T-helper 9 cell (primary cell): Measurements from ENCODE around the gene STXBP5L.
A peak's percentile ranks its signal among the peaks of the same experiment; 100 is the strongest.
"Not testable (repeated sequence)": the region's sequence is repeated elsewhere in the genome, so short reads cannot be mapped to it uniquely, and the experiment has no call there.

Experiments
- DNase-seq: peaks from one replicate; pipeline ENCODE4 v3.0.0-alpha.2; 2020

The STXBP5L gene

DNA sequence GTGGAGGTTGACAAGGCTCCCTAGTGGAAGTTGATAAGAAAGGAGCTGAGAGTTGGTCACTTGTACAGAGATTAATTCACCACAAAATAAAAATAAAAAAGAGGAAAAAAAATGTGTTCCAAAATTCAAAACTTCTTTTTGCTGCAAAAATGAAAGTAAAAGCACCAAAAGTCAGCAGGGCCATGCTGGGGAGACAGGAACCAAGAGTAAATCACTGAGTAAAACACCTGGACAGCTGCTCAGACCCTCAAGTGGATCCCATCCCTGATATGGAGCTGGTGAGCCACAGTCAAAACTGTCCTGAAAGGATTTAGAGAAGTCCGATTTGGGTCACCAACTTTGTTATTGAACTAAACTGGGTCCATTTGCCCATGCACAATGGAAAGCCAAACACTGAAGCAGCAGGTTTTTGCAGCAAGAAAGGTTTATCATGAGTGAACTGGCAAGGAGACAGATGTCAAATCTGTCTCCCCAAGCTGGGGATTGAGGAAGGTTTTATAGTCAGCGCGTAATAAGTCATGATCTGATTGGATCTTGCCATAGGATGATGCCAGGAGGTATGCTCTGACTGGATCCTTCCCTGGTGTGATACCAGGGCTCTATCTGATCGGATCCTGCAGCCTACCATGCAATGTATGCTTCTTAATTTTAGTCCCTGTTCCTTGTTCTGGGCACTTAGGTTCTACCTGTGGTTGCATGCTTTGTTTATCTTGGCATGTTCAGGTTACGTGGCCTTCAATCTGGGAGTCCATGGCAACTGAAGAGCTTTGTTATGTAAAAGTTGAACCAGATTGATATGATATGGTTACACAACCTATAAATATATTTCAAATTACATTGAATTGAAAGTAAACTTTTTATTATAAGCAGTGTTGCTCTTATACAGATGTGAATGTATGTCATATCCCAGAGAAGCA is 324.6 kb downstream of the STXBP5L start:
- DNase-seq = no peak

DNA sequence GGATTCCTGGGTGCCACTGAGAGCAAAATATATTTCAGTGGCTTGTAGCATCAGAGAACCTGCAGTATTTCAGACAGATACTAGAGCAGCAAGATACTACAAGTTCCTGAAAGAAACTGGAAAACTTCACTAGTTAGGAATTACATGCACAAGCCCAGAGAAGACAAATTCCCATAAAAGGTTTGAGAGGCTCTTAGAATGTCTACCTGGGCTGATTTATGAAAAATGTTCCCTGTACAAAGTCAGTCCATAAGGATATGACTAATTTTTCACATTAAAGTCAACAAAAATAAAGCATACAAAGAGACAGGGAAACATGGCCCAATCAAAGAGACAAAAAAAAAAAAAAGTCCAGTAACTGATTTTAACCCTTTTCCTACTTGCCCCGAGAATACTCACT is 335.2 kb downstream of the STXBP5L start:
- no peak for DNase-seq

DNA sequence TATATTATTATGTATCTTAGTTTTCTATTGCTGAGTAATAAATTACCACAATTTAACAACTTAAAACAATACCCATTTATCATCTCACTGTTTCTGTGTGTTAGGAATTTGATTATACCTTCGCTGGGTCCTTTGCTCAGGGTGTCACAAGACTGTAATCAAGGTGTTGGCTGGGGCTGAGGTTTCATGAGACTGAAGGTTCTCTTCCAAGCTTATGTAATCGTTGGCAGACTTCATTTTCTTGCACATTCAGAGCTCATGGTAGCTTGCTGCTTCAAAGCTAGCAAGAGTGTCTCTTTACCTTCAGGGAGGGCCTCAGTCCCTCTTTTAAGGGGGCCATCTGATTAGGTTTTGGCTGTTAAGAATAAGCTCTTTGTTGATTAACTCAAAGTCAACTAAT is 344.7 kb downstream of the STXBP5L start:
- no peak for DNase-seq

DNA sequence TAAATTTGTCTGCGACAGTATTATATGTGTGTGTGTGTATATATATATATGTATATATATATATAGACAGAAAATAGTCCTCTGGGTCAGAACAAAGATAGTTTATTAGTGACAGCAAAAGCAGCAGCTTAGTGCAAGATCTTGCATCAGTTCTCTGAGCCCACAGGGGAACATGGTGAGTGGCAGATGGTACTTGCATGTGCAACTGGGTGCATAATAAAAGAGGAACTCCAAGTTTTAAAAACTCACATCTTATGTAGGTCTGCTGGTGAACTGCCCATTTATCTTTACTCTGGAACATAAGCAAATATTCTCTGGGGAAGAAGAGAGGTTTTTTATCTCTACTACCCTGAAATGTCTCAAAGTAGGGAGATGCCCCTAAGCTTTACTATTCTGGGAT is 361.4 kb downstream of the STXBP5L start:
- DNase-seq = no peak

DNA sequence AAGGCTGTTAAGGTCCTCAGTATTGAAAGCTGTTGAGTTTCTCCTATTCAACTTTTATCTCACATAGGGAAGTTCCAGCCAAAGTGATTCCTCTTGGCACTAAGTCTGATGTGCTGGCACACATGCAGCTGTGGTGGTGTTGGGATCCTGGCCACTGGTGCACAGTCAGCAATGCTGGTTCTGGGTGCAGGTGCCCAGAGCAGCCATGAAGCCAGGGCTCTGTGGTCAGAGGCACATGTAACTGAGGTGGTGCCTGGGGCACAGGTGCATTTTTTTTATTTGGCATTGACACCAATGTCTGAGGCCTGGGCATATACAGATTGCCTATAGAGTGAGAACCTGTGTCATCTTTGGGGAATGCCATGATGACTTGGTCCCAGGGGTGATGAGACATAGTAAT is 366.4 kb downstream of the STXBP5L start:
- DNase-seq = no peak

DNA sequence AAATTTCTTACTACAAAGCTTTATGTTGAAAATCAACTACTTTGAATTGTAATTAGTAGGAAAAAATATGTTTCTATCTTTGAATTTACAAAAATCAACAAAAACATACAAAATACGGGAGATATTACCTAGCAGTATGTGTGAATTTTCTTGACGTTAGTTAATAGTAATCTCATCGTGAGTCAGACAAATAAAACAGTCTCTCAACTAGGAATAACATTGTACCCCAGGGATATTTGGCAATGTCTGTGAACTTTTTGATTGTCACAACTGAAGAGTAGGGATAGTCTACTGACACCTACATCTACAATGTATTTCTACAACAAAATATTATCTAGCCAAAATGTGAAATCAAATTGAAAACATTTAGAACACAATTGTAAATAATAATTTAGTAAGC is 387.4 kb downstream of the STXBP5L start:
- DNase-seq = no peak

DNA sequence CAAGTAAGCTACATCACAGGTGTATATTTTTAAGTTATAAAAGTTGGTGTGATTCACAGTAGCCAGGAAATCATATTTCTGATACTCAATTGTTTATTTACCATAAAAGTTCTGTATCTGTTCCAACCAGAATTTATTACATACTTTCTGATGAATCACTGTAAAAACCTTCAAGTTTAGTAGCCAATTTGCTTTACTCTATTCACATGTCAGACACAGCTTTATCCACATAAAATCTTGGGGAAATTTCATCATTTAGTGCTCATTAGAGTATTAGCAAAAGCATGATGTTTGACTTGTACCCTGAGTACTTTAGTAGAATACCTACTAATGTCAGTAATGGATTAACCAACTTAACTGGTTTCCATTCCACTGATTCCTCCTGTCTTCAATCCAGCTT is 388.0 kb downstream of the STXBP5L start:
- no peak for DNase-seq

DNA sequence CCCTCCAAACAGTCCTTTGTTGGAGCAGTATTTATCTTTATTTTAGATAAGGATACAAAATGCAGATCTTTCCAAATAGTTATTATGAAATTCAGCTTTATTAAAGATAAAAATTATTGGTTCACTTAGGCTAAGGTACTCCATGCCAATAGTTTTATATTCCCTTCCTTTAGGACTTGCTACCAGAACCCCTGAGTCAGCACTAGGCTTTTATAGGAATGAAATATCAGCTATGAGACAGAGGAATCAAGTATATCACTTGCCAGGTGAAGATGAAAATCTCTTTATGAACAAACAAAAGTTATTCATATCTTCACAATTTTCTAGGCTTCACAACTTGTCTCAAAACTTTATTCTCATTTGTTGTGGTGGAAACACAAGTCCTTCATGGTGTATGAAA is 416.3 kb downstream of the STXBP5L start:
- no peak for DNase-seq

DNA sequence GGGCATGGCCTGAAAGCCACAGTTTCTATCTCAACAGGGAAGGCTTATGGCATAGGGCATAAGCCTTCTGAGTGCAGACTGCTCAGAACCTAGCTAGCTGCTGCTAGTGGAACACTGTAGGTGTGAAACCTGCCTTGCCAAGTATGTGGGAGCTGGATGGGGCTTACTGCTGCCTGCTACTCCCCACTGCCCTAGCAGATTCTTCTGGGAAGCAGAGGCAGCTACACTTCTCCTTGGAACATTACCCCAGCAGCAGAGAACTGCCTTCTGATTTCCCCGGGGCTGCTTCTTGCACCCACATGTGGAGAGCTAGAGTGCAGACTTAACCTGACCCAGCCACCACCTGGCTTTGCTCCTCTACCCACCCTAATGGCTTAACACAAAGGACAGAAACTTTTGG is 422.1 kb downstream of the STXBP5L start:
- DNase-seq = no peak

DNA sequence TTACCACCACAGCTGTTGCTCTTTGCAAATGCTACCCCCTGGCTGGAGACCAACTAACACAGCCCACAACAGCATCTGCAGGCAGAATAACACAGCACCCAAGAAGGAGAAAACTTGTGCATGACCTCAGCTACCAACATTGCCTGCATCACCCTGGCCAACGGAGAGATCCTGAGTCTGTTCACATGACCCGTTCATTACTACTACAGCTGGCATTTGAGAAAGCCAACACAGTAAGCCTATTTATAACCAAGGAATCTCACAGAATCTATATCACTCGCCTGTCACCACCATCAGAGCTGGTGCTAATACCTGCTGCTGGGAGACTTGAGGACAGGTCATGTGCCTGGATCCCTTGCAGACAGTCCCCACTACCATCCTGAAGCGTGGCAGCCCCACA is 422.6 kb downstream of the STXBP5L start:
- no peak for DNase-seq

DNA sequence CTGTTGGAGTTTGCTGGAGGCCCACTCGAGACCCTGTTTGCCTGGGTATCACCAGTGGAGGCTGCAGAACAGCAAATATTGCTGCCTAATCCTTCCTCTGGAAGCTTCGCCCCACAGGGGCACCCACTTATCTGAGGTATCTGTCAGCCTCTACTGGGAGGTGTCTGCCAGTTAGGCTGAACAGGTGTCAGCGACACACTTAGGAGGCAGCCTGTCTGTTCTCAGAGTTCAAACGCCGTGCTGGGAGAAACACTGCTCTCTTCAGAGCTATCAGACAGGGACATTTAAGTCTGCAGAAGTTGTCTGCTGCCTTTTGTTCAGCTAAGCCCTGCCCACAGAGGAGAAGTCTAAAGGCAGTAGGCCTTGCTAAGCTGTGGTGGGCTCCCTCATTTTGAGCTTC is 448.0 kb downstream of the STXBP5L start:
- DNase-seq = not testable (repeated sequence)

DNA sequence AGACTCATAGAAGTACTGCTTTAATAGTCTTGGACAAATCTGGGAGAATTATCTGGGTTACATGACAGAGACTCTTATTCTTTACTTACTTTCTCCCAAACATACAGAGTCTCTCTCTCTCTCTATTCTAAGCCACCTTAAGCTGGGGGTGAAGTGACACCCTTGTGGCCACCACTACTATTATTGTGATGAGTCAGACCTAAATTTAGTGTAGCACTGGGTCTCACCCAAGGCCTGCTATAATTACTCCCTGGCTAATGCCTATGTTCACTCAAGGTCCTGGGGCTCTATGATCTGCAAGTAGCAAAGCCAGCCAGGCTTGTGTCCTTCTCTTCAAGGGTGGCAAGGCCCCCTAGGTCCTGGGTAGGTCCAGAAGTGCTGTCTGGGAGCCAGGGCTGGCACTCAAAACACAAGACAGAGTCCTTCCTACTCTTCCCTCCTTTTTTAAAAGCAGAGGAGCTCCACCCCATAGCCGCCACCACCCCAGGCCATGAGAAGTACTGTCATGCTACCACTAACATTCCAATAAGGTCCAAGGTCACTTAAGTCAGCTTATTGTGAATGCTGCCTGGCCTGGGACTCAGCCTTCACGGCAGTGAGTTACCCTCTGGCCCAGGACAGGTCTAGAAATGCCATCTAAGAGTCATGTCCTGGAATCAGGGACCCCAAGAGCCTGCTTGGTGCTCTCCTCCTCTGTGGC is 454.2 kb downstream of the STXBP5L start:
- DNase-seq = no peak

DNA sequence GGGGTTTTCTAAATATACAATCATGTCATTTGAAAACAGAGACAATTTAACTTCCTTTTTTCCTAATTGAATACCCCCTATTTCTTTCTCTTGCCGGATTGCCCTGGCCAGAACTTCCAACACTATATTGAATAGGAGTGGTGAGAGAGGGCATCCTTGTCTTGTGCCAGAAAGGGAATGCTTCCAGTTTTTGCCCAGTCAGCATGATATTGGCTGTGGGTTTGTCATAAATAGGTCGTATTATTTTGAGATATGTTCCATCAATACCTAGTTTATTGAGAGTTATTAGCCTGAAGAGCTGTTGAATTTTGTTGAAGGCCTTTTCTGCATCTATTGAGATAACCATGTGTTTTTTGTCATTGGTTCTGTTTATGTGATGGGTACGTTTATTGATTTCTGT is 480.3 kb downstream of the STXBP5L start:
- not testable (repeated sequence) for DNase-seq

DNA sequence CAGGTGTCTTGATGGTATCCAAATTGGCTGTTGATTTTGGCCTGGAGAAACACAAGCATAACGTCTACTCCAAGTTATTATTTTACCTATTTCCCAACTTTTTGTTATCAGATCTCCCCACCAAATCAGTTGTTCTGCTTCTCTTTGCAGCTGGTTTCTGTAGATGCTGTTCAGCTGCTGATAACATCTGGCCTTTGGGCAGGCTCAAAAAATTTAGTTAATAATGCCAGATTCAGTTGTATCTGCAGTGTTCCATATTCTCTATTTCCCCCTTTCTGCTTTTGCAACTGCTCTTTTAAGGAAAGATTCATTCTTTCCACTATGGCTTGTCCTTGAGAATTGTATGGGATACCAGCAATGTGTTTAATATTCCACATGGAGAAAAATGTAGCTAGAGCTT is 488.0 kb downstream of the STXBP5L start:
- not testable (repeated sequence) for DNase-seq

DNA sequence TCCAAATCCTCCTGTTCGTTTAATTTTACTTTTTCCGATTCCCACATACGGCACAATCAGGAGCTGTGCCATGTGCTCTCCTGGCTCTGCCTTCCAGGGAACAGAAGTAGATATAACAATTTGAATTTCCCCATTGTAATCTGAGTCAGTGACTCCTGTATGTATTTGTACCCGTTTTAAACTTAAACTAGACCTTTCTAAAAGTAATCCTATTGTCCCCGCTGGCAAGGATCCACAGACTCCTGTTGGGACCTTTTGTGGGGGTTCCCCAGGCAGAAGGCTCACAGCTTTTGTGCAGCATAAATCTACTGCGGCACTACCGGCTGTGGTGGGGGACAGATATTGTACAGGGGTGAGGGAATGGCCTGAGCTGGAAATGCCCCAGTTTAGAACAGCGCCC is 490.0 kb downstream of the STXBP5L start:
- not testable (repeated sequence) for DNase-seq

DNA sequence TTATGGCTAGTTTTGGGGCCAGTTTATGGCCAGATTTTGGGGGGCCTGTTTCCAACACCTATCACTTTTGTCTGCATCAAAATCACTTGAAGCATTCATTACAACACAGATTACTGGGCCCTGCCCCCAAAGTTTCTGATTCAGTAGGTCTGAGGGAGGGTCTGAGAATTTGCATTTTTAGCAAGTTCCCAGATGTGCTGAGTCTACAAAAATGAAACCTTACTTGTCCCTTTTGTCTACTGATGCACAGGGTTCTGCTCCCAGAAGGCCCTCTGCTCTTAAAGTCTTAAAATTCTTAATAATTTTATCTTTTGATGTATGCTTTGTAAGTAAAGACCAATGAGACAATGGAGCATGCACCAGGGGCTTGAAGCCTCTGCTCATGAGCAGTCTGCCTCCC is 491.8 kb downstream of the STXBP5L start:
- DNase-seq = no peak

DNA sequence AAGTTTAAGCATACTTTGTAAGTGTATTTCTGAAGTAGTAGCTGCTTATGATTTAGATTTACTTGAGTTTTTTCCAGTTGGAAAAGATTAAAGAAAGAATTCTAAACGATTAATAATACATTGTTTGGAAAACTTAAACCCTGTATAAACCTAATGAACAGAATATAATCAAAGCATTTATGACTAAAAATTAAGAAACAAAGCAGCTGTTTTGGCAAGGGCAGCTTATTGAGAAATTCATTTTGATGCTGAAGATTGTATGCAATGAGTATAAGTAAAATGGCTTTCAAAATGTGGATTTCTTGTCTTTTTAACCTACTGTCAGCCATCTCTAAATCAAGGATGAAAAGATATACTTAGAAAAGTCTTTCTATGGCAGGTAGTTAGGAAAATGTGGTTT is 497.6 kb downstream of the STXBP5L start:
- no peak for DNase-seq

DNA sequence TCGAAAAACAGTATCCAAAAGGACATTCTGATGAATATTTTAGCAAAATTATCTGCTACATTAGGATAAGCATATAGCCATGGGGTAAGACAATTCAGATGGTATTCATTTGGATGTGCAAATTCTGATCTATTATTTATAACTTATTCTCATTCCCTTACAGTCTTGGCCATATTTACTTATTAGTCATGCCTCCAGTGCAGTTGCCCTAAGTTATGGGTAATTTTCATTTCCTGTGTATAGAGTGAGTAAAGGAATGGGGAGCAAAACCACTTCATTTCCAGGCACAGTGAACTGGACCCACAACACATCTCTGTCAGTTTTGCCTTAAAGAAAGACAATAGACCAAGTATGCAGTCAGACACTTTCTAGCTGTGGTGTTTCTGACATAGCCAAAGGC is 503.5 kb downstream of the STXBP5L start:
- no peak for DNase-seq

DNA sequence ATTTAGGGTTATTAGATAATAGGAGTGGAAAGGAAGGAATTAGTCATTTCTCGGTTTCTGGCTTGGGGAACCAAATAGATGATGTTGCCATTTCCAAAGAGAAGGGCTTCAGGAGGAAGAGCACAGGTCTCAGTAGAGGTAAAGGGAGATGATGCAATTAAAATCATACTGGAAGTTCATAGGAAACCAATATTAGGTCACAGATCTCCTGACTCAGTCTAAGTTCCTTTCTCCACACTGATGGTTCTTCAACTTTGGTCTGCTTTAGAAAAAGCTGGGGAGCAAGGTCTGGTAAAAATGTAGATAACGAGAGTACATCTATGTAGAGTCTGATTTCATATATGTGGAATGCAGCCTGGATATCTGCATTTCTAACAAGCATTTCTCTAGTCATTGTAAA is 506.9 kb downstream of the STXBP5L start:
- DNase-seq = no peak

DNA sequence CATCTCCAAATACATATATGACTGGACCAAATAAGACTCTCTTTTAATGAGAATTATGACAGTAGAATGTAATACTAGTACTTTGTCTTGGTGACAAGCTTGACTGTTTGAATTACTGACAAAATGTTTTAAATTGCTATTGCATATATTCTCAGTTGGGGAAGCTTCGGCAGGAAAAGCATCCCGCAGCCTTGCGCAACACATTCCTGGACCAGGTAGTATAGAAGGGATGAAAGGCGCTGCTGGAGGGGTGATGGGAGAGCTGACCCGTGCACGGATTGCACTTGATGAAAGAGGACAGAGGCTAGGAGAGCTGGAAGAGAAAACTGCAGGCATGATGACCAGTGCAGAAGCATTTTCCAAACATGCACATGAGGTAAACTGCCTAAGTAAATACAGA is 510.2 kb downstream of the STXBP5L start:
- no peak for DNase-seq

DNA sequence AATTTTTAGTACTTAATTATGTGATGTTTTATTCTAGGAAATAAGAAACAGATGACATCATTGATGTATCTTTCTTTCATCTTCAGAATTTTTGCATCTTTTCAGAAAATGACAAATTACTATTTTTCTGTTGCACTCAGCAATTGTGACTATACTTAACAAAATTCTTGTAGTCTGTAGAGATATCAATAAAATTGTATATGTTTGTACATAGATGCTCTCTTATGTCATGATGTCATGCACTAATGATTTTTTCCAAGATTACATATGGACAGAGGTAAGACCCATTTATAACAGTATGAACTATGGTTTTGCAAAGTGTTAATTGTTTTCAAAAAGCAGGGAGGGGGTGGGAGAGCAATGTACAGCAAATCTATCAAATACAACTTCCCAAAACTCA is 516.5 kb downstream of the STXBP5L start:
- DNase-seq = no peak

DNA sequence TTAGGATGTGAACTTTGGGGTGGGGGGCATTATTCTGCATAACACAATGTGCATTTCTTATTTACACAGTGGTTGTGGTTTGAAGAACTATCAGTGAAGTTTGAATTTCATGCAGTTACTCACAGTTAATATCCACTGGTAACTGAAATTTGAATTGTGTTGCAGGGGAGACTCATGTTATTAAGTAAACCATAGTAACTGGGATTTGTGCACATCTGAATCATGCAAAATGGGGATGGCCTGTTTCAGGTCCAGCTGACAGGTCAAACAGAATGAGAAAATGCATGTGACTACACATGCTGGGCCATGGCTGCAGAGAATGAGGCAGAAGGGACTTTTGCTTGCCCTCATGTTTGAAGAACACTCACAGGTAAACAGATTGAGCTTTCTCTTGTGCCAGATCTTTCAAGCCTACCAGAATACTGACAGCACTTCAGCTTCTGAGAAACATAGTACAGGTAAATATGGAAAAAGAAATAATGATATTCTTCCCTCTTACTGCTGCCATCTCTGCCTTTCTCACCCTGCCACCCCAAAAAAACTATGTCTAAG is 522.7 kb downstream of the STXBP5L start:
- DNase-seq = no peak

DNA sequence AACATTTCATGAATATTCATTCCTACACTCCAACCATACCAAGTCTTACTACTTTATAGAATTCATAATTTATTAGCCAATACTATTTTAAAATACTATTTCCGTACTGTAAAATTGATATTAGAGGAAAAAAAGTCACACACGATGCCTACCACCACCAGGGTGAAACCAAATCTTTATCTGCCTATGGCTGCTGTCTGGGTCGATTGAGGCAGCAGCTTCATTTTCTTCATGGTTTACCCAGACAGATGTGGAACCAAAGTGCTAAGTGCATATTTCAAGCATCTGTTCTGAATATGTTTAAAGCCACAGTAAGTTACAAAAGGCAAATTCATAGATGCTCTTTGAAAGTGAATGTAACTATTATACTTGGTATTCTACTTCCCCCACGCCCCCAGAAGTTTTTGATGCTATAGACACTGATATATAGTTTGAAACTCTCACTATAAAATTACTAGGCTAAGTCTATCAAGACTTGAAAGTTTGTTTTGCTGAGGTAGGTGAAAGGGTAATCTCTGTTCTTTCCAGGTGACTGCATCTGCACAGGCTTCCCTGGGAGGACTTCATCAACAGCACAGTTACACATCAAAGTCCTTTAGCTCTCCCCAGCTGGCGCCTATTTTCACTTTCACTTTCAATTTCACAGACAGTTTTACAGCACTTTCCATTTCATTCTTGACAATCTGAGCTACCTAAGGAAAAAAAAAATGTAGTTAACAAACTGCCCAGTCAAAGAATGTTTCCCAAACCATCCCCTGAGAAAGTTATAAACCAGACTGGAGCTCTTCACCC is 523.9 kb downstream of the STXBP5L start:
- DNase-seq = peak; percentile 1
